ENCODE data around the gene SUPT4H1.
"Not testable (repeated sequence)": the region's sequence is repeated elsewhere in the genome, so short reads cannot be mapped to it uniquely, and the experiment has no call there.

The SUPT4H1 gene

DNA sequence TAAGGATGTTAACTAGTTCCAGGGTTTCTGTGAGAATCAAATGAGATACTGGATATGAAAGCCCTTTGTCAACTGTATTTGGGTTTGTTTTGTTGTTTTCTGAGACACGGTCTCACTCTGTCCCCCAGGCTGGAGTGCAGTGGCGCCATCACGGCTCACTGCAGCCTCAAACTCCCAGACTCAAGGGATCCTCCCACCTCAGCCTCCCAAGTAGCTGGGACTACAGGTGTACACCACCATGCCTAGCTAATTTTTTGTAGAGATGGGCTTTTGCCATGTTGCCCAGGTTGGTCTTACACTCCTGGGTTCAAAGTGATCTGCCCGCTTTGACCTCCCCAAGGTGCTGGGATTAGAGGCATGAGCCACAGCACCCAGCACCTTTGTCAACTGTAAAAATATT lies 8.9 kb downstream of the SUPT4H1 start:
- Histone ChIP-seq H3K4ac (ENCODE audit: low read depth in 1 of 2, low read length in 2 of 2) (no peak overlapping the region), H2AFZ (ENCODE audit: low read depth, low read length) (no peak overlapping the region), H3K18ac (ENCODE audit: low read depth in 1 of 2, low read length in 2 of 2) (no peak overlapping the region), H4K91ac (ENCODE audit: low read length) (no peak overlapping the region), H2BK120ac (ENCODE audit: low read depth, low read length) (no peak overlapping the region), H3K9ac (ENCODE audit: low read length) (no peak overlapping the region), H2AK5ac (ENCODE audit: low read length, severe bottlenecking) (no peak overlapping the region), H2BK12ac (ENCODE audit: low read length in 2 of 2) (no peak overlapping the region), H3K4me3 (ENCODE audit: insufficient read depth in 1 of 2, low read depth in 1 of 2, low read length in 2 of 2) (no peak overlapping the region), H3K4me1 (ENCODE audit: control insufficient read depth, insufficient read depth, low read depth, low read length) (peaks cover 12% of the 10 kb centered on the region), H3K36me3 (ENCODE audit: control insufficient read depth in 1 of 2, insufficient read depth in 2 of 2, low read depth in 1 of 2, low read length in 2 of 2) (peaks cover 33 to 48% of the 10 kb centered on the region in 2 experiments), H3K14ac (ENCODE audit: low read length in 2 of 2) (no peak overlapping the region), H3K9me3 (ENCODE audit: control insufficient read depth, low read length) (no peaks in the 10 kb centered on the region), H3K4me2 (ENCODE audit: low read length, poor library complexity, severe bottlenecking) (no peak overlapping the region), H3K27ac (ENCODE audit: low read length, poor library complexity, severe bottlenecking) (no peak overlapping the region), H3K27me3 (ENCODE audit: control insufficient read depth in 1 of 2, insufficient read depth in 1 of 2, low read length in 2 of 2) (no peaks in the 10 kb centered on the region), H4K8ac (ENCODE audit: low read length) (no peak overlapping the region), H2BK5ac (ENCODE audit: low read depth, low read length, poor library complexity, severe bottlenecking) (no peak overlapping the region), H3K23ac (ENCODE audit: low read length in 2 of 2) (no peak overlapping the region), H2BK15ac (ENCODE audit: low read depth, poor library complexity, severe bottlenecking) (no peak overlapping the region), H3K79me1 (replicated peaks; ENCODE audit: low read length, poor library complexity, severe bottlenecking) (peaks cover 2% of the 10 kb centered on the region)
- 100% methylated on average over 4 of the region's 4 CpGs for WGBS
- no peak for DNase-seq

- Histone ChIP-seq H2AK5ac (ENCODE audit: low read length, severe bottlenecking) (no peak overlapping the region), H4K8ac (ENCODE audit: low read length) (no peak overlapping the region), H3K36me3 (ENCODE audit: control insufficient read depth in 1 of 2, insufficient read depth in 2 of 2, low read depth in 1 of 2, low read length in 2 of 2) (peaks cover 28 to 37% of the 10 kb centered on the region in 2 experiments), H3K23ac (ENCODE audit: low read length in 2 of 2) (no peak overlapping the region), H3K4me3 (ENCODE audit: insufficient read depth in 1 of 2, low read depth in 1 of 2, low read length in 2 of 2) (no peak overlapping the region), H4K91ac (ENCODE audit: low read length) (no peak overlapping the region), H3K9me3 (ENCODE audit: control insufficient read depth, low read length) (no peaks in the 10 kb centered on the region), H2BK15ac (ENCODE audit: low read depth, poor library complexity, severe bottlenecking) (no peak overlapping the region), H3K27me3 (ENCODE audit: control insufficient read depth in 1 of 2, insufficient read depth in 1 of 2, low read length in 2 of 2) (no peaks in the 10 kb centered on the region), H3K4me2 (ENCODE audit: low read length, poor library complexity, severe bottlenecking) (no peak overlapping the region), H2AFZ (ENCODE audit: low read depth, low read length) (no peak overlapping the region), H3K79me1 (replicated peaks; ENCODE audit: low read length, poor library complexity, severe bottlenecking) (no peaks in the 10 kb centered on the region), H3K27ac (ENCODE audit: low read length, poor library complexity, severe bottlenecking) (no peak overlapping the region), H3K4ac (ENCODE audit: low read depth in 1 of 2, low read length in 2 of 2) (no peak overlapping the region), H3K14ac (ENCODE audit: low read length in 2 of 2) (no peak overlapping the region), H3K18ac (ENCODE audit: low read depth in 1 of 2, low read length in 2 of 2) (no peak overlapping the region), H3K4me1 (ENCODE audit: control insufficient read depth, insufficient read depth, low read depth, low read length) (peaks cover 18% of the 10 kb centered on the region), H2BK5ac (ENCODE audit: low read depth, low read length, poor library complexity, severe bottlenecking) (no peak overlapping the region), H3K9ac (ENCODE audit: low read length) (no peak overlapping the region), H2BK12ac (ENCODE audit: low read length in 2 of 2) (no peak overlapping the region), H2BK120ac (ENCODE audit: low read depth, low read length) (no peak overlapping the region)
- DNase-seq: no peak
- 97% methylated on average over 3 of the region's 4 CpGs for WGBS
Measured at GRCh38 chr17:58341861-58342475, 10.0 kb downstream of the SUPT4H1 start.

DNA sequence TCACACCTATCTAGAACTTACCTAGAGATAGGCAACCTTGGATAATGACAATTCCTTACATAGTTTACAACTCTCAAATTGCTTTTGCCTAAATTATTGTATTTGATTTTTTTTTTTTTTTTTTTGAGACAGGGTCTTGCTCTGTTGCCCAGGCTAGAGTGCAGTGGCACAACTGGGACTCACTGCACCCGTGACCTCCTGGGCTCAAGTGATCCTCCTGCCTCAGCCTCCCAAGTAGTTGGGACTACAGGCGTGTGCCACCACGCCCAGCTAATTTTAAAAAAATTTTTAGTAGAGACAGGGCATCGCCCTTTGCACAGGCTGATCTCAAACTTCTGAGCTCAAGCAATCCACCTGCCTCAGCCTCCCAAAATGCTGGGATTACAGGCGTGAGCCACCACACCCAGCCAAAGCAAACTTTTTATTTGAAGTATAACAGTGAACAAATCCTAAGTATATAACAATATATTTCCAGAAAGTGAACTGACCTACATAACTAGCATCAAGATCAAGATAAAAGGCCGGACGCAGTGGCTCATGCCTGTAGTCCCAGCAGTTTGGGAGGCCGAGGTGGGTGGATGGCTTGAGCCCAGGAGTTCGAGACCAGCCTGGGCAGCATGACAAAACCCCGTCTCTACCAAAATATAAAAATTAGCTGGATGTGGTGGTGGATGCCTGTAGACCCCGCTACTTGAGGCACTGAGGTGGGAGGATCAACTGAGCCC lies 10.7 kb downstream of the SUPT4H1 start:
- not testable (repeated sequence) for H2BK5ac ChIP-seq (ENCODE audit: low read depth, low read length, poor library complexity, severe bottlenecking); H3K14ac ChIP-seq (ENCODE audit: low read length in 2 of 2); H2BK120ac ChIP-seq (ENCODE audit: low read depth, low read length); H2BK15ac ChIP-seq (ENCODE audit: low read depth, poor library complexity, severe bottlenecking); DNase-seq; H3K27ac ChIP-seq (ENCODE audit: low read length, poor library complexity, severe bottlenecking); H2AK5ac ChIP-seq (ENCODE audit: low read length, severe bottlenecking); H3K4ac ChIP-seq (ENCODE audit: low read depth in 1 of 2, low read length in 2 of 2); H3K18ac ChIP-seq (ENCODE audit: low read depth in 1 of 2, low read length in 2 of 2); H3K4me2 ChIP-seq (ENCODE audit: low read length, poor library complexity, severe bottlenecking); H3K79me1 ChIP-seq (replicated peaks; ENCODE audit: low read length, poor library complexity, severe bottlenecking); H3K9ac ChIP-seq (ENCODE audit: low read length); H3K9me3 ChIP-seq (ENCODE audit: control insufficient read depth, low read length); H2AFZ ChIP-seq (ENCODE audit: low read depth, low read length); H3K23ac ChIP-seq (ENCODE audit: low read length in 2 of 2); H4K8ac ChIP-seq (ENCODE audit: low read length); H4K91ac ChIP-seq (ENCODE audit: low read length); H2BK12ac ChIP-seq (ENCODE audit: low read length in 2 of 2); H3K4me3 ChIP-seq (ENCODE audit: insufficient read depth in 1 of 2, low read depth in 1 of 2, low read length in 2 of 2); H3K27me3 ChIP-seq (ENCODE audit: control insufficient read depth in 1 of 2, insufficient read depth in 1 of 2, low read length in 2 of 2)
- H3K4me1 ChIP-seq (ENCODE audit: control insufficient read depth, insufficient read depth, low read depth, low read length): peaks cover 18% of the 10 kb centered on the region
- 99% methylated on average over 9 of the region's 11 CpGs for WGBS
- peaks cover 27 to 30% of the 10 kb centered on the region in 2 experiments for H3K36me3 ChIP-seq (ENCODE audit: control insufficient read depth in 1 of 2, insufficient read depth in 2 of 2, low read depth in 1 of 2, low read length in 2 of 2)

DNA sequence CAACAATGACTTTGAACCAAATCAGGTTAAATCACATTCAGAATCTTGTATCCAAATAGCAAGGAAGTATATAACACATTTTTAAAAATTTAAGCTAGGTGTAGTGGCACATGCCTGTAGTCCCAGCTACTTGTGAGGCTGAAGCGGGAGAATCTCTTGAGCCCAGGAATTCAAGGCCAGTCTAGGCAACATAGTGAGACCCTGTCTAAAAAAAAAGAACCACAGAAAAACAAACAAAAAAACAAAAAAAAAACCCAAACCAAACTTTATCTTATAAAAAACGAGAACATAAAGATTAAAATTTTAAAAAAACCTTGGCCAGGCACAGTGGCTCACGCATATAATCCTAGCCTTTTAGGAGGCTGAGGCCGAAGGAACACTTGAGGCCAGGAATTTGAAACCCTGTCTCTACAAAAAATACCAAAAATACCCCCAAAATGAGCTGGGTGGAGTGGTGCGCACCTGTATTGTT lies 11.6 kb downstream of the SUPT4H1 start:
- peaks cover 19 to 21% of the 10 kb centered on the region in 2 experiments for H3K36me3 ChIP-seq (ENCODE audit: control insufficient read depth in 1 of 2, insufficient read depth in 2 of 2, low read depth in 1 of 2, low read length in 2 of 2)
- H3K4me1 ChIP-seq (ENCODE audit: control insufficient read depth, insufficient read depth, low read depth, low read length): peaks cover 18% of the 10 kb centered on the region
- no peaks in the 10 kb centered on the region for H3K27me3 ChIP-seq (ENCODE audit: control insufficient read depth in 1 of 2, insufficient read depth in 1 of 2, low read length in 2 of 2)
- H2AK5ac ChIP-seq (ENCODE audit: low read length, severe bottlenecking): no peak overlapping the region
- no peaks in the 10 kb centered on the region for H3K79me1 ChIP-seq (replicated peaks; ENCODE audit: low read length, poor library complexity, severe bottlenecking)
- no peak overlapping the region for H3K14ac ChIP-seq (ENCODE audit: low read length in 2 of 2)
- H3K9ac ChIP-seq (ENCODE audit: low read length): no peak overlapping the region
- H2BK120ac ChIP-seq (ENCODE audit: low read depth, low read length): no peak overlapping the region
- no peak for DNase-seq
- H2BK5ac ChIP-seq (ENCODE audit: low read depth, low read length, poor library complexity, severe bottlenecking): no peak overlapping the region
- no peak overlapping the region for H4K8ac ChIP-seq (ENCODE audit: low read length)
- H2BK15ac ChIP-seq (ENCODE audit: low read depth, poor library complexity, severe bottlenecking): no peak overlapping the region
- H2AFZ ChIP-seq (ENCODE audit: low read depth, low read length): no peak overlapping the region
- H2BK12ac ChIP-seq (ENCODE audit: low read length in 2 of 2): no peak overlapping the region
- H3K4ac ChIP-seq (ENCODE audit: low read depth in 1 of 2, low read length in 2 of 2): no peak overlapping the region
- H3K27ac ChIP-seq (ENCODE audit: low read length, poor library complexity, severe bottlenecking): no peak overlapping the region
- no peak overlapping the region for H3K4me2 ChIP-seq (ENCODE audit: low read length, poor library complexity, severe bottlenecking)
- H3K23ac ChIP-seq (ENCODE audit: low read length in 2 of 2): no peak overlapping the region
- no peak overlapping the region for H4K91ac ChIP-seq (ENCODE audit: low read length)
- 93% methylated on average over 4 of the region's 5 CpGs for WGBS
- H3K18ac ChIP-seq (ENCODE audit: low read depth in 1 of 2, low read length in 2 of 2): no peak overlapping the region
- no peak overlapping the region for H3K4me3 ChIP-seq (ENCODE audit: insufficient read depth in 1 of 2, low read depth in 1 of 2, low read length in 2 of 2)
- no peaks in the 10 kb centered on the region for H3K9me3 ChIP-seq (ENCODE audit: control insufficient read depth, low read length)

Measured in mesenchymal stem cell (in vitro differentiated cells and primary cell).